ENCODE data around the gene SH3RF3.

The SH3RF3 gene

DNA sequence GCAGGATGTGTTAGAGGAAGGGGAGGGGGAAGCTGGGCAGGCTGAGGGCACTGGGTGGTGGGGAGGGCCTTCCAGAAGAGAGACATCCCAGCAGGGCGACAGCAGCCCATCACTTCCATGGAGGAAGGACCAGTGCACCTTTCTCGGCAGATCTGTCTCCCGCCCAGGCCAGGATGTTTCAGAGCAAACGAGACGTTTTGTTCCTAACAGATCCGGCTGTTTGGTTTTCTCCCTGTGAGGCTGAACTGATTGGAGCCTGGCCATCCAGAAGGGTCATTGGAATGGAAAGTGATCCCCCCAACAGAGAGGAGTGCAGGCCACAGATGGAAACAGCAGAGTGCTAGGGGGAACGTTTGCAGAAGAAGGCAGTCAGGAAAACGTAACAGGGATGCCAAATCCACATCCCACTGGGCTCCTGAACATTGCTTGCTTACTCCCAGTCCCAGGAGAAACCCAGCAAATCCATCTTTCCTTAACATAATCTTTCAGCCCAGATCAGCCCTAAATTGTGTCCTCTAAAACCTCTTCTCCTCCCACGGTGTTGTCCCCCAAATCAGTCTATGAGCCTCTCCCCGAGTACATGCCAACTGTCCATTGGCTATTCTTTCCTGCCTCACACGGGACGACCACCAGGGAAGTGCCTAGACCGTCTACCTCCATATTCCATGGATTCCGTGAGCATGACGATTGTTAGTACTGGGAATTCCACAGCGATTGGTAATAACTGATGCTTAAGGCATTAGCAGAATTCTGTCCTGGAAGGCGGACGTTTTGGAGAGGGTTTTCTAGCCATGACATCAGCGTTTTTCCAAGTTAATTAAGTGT is 357.9 kb downstream of the SH3RF3 start:
- no peak for DNase-seq

DNA sequence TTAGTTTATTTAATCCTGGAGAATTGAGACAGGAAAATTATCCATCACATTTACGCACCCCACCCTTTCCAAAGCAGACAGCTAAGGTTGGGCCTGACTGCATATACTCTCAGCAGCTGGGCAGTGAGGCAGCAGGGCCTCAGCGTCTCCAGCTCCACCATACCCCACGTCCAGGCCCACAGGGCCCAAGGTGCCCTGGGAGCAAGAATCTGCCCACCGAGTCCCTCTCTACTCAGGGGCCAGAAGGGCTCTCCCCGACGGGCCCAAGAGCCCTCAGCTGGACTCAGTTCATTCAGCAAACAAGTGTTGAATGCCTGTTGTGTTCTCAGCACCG is 358.5 kb downstream of the SH3RF3 start:
- DNase-seq: no peak

DNA sequence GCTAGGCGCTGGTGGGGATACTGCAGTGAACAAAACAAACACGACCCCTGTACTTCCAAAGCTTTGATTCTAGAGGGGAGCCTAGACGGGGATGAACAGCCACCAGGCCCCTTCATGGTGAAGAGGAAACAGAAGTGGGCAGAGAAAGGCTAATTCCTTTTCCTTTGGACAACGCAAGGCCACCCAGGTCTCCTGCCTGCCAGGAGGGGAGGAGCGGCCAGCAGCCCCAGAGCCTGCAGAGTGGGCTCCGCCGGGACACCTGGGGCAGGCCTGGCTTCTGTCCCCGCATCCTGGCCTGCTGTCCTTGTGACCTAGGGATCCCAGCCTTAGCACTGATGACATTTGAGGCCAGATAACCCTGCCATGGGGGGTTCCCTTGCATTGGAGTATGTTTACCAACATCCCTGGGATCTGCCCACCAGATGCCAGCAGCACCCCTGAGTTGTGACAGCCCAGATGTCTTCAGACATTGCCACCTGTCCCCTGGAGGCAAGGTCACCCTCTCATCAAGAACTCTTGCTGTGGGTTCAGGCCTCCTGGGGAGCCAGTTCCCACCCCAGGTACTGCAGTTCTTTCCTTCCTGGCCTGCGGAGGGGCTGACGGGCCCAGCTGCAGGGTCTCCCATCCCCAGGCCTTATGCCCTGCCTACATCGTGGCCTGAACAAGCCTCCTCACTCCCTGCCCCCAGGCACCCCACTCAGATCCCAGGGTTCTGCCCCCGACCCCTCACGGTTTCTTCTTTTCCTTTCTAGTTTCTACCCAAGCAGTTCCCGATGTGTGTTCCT is 359.1 kb downstream of the SH3RF3 start:
- DNase-seq: no peak

DNA sequence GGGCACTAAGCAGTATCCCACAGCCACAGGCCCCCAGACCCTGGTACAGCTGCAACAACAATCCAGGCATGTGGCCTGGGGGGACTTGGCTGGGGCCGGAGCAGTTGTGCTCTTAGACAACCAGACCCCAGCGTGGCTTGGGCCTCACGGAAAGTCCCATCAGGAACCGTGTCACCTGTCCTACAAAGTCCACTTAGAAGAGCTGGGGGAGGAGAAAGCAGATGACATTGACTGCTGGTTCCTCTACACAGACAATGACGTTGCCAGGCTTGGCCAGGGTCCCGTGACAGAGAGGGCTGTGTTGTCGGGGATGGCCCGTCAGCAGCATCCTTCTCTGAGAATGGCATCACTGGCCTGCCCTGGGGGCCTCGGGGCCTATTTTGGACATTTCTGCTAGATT is 360.3 kb downstream of the SH3RF3 start:
- DNase-seq: no peak

DNA sequence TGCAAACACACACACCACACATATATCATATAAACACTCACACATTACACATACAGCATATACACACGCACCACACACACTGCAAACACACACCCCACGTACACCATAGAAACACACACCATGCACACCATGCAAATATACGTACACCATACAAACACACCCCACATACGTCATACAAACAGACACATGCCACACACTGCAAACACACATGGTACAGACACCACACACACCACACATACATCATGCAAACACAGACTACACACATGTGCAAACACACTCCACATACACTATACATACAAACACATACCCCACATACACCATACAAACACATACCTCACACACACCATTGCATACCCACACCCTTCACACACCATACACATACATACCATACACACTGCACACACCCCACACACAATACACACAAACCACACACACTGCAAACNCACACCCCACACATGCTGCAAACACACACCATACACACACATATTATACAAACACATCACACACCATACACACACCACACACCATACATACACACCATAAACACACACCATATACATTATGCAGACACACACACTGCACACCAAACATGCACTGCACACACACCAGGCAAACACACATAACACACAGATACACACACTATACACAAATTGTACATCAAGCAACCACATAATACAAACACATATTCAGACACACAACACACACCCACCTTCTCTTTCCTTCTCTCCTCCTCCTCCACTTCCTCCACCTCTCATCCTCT is 364.4 kb downstream of the SH3RF3 start:
- no peak for DNase-seq

DNA sequence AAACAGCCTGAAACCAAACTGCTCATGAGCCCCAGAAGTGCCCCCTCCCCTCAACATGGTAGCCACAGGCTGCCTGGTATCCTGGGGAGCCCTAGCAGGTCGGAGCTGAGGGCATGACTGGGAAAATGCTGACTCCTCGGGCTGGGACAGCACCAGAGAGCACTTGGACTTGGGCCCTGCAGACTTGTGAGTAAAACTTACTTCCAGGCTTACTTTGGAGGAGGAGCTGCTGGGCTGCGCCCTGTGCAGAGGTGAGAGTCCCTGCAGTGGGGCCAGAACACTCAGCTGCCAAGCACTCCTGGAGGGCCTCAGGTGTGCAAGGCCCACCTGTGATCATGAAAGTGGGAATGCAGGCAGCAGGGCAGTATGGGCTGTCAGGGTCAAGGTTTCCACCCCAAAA is 365.3 kb downstream of the SH3RF3 start:
- DNase-seq: no peak

DNA sequence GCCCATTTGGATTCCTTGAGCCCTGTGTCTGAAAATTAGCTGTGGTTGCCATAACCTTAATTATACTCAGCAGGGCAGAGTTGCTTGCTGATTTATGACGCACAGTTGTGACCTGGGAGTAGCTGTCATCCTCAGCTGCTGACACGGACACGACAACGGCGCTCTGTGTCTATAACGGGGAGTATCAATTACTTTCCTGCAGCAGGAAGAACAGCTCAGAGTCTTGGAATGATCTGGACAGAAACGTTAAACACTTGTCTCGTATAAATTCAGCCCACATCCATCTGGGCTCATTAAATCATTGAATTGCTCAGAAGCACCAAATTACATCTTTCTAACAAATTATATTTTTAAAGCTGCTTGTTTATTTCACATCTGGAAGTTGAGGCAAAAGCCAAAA is 368.5 kb downstream of the SH3RF3 start:
- no peak for DNase-seq

DNA sequence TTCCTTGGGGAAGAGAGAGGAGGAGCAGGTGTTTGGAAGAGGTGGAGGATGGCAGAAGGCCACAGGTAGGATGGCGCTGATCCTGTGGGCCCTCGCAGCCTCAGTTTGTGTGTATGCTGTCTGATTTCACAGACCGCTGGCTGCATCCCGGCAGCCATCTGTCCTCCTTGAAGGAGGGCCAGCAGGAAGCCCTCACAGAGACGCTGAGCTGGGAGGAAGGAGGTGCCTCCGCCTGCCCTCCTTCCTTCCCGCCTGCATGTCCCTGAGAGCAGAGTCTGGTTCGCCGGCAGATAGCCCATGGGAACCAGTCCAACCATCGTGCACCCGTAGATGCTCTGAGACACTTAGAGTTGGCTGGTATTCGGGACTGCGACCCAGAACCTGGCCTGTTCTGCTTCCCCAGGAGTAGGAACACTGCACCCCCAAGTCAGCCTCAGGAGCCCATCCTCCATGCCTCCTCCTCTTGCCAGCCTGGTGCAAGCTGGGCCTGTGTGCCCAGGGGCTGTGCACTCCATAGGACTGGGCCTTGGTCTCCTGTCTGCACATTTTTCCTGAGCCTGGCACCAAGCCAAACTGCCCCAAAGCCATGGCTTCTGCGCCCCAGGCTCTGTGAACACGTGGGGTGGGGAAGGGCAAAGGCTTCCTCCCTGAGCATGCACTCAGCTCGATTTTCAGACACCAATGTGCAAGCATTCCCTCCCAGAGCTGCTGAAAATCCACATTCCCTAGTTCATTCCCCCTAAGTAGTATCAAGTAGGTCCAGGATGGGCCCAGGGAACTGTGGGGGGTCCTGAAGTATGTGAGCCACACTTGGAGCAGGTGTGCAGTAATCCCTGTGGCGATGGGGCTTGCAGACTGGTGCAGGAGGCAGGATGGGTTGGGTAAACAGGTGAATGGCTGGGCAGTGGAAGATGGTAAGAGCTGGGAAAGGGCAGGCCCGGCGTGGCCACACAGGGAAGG is 369.2 kb downstream of the SH3RF3 start:
- no peak for DNase-seq

DNA sequence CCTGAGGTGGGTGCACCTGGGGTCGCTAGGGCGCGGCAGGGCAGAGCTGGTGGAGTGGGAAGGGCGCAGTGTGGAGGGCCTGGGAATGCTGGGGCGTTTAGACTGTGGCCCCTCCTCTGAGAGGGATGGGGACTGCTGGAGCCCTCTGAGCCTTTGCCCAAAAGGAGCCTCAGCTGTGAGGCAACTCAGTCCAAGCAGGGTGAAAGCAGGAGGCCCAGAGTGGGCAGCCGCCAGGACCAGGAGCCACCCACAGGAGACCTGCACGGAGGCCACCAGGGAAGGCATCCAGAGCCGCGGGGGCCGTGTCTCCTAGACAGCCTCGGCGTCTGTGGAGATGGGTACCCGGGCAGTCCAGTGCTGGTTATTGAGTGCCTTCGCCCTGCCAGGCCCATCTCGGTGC is 369.9 kb downstream of the SH3RF3 start:
- DNase-seq: no peak

DNA sequence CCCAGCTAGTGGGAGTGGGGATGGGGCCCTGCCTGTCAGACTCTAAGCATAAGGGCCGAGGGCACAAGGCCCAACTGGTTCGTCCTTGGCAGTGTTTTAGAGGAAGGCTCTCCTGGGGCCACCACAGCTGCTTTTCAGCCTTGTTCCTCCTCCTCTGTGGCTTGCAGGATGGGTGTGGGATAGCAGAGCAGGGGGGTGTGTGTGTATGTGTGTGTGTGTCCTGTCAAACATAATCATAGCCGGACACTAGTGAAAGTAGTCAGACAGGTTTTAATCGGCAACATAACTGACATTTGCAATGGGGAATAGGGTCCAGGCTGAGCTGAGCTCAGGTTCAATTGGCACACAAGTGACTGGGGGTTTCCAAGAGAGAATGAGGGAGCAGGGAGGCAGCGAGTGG is 370.6 kb downstream of the SH3RF3 start:
- DNase-seq: no peak

DNA sequence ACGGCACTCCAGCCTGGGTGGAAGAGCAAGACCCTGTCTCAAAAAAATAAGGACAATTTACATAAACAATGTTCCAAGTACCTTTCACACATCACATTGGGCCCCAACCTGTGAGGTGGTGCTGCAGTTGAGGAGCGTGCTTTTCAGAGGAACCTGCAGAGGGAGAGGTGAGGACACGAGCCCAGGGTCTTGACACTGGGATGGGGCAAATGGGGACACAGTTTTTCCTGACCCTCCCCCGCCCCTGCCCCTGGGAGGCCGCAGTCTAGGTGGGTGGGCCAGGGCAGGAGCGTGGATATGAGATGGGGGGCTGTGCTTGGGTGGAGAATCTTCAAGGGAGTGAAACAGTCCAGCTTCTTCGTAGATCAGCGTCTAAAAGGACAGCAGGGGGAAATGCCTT is 371.9 kb downstream of the SH3RF3 start:
- DNase-seq: no peak

DNA sequence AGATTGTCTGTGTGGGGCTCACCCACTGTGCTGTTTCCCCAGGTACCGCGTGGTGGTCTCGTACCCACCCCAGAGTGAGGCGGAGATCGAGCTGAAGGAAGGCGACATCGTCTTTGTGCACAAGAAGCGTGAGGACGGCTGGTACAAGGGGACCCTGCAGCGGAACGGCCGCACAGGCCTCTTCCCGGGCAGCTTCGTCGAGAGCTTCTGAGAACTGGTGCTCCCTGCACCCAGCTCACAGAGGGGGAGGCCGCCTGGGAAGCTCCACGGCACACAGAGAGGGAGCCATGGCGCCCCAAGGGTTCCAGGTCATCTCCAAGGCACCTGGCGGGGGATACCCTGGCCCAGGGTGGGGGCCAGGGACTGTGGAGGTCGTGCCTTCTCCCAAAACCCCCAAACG is 372.5 kb downstream of the SH3RF3 start:
- DNase-seq: no peak

DNA sequence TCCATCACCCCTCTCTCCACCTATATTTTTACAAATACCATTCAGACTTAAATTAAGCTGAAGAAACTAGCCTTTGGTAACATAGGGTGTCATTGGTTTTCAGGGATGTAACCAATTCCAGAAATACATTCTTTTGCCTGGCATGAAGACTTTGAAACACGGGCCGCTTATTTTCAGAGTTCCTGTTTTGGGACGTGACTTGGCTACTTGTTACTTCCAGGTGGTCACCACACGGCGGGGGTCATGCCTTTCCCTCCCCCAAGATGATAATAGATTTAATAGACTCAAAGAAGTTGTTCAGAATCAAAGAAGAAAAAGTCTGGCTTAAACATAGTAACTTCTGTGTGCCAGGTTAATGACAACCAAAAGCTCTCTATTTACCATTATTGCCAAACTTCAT is 374.2 kb downstream of the SH3RF3 start:
- no peak for DNase-seq

DNA sequence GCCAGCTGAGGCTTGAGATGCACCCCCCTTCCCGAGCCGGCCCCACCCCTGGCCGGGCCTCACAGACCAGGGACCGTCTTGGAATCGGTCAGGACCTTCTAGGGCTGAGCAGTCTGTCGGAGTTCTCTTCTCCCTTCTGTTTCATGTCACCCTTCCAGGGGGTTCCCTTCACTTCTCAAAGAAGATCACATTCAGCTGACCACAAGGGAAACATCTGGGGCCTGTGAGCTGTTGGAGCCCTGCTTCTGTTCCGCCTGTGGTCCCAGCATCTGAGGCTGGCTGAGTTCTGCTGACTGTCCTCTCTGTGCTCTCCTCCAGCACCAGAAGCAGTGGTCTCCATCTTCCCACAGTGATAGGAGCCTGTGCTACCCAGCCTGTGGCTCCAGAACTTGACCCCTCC is 378.2 kb downstream of the SH3RF3 start:
- no peak for DNase-seq

DNA sequence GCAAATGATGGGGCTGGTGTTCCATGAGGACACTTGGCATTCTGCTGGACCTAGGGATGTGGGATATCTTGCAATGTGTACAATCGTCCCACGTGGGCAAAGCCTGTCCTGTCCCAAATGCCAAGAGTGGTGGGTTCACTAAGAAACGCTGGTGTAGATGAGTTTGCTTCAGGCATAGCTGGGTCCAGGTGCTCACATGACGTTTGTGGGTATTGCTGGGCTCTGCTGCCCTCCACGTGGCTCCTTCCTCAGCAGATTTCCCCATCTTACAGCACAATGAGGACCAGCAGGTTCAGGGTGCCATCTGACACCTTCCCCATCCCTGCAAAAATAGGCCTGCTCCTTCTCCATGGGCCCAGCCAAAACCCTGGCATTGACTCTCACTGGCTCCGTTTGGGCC is 378.8 kb downstream of the SH3RF3 start:
- DNase-seq: no peak

DNA sequence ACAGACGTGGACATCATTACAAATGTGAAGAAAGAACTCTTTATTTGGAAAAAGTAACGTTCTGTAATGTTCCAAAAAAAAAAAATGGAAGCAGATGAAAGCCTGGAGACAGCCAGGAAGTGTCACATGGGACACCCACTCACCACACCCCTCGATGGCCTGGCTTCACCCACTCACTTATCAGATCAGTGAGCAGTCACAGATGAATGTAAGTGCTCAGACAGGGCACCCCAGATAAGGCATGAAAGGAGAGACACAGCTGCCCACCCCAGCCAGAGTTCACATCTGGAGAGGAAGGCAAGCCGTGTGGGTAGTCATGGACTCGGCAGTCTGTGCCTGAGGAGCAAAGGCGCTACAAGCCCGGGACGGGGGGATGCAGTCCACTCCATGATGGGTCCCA is 379.6 kb downstream of the SH3RF3 start:
- no peak for DNase-seq

DNA sequence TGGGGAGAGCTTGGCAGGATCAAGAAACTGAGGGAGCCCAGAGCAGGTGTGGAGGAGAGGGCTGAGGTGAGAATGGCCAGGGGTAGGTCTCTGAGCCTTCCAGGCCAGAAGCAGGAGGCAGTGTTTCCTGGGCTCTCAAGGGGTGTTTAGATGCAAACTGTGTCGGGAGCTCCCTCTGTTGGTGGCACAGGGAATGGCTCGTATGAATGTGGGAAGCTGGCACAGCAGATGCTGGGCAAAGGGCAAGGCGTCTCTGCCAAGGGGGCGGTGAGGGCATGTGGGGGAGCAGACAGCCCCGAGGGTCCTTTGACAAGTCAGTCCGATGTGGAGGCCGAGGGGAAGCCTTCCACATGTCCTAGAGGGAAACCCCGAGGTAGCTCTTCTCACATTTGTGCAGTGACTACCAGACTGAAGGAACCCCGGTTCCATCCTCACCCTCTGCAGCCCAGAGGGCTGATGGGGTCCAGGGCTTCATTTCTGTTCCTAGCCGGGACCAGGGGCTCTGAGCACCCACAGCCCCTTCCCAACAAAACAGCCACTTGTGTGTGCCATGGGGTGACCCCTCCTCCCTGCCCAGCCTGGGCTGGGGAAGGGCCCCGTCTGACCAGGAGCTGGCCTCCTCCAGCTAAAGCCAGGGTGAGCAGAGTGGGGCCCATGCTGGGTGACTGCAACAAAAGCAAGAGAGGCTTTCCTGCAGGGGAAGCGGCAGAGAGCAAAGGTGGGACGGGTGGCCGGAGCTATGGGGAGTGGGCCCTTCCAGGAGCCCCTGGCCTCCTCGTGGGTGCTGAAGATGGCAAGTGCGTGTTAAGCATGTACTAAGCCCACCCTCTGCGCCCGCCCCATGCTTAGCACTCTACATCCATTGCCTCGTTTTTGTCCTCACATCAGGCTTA is 381.4 kb downstream of the SH3RF3 start:
- peak; percentile 71 for DNase-seq

DNA sequence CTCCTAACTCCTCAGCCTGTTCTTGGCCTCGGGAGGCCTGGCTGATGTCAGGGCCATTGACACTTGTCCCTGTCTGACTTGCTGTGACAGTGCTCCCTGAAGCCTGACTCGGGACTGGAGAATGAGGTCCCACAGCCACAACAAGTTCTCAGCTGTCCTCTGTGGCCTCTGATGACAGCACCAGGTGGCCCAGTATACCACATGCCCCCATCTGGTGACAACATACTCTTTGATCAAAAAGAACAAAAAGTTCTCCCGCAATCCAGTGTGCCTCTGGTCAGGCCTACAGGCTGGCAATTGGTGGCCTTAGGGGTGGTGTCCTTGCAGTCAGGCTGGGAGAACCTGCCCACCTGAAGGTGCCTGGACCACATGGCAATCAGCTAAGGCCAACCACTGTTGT is 382.2 kb downstream of the SH3RF3 start:
- DNase-seq: no peak

DNA sequence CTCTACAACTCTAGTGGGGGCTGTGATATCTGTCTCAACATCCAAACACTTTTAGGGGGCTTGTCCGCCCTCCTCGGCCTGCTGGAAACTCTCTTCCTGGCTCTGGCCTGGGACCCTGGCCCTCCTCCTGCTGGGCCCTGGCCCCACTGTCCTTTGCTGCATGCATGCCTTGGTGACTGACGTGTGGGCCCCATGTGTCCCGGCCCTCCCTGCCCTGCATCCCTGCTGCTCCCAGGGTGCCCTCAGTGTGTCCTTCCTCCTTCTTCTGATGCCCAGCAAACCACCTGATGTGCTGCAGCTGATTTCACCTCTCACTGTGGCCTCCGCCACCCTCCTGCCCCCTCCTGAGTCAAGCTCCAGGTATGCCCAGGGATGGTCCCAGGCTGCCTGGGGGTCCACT is 383.1 kb downstream of the SH3RF3 start:
- no peak for DNase-seq

DNA sequence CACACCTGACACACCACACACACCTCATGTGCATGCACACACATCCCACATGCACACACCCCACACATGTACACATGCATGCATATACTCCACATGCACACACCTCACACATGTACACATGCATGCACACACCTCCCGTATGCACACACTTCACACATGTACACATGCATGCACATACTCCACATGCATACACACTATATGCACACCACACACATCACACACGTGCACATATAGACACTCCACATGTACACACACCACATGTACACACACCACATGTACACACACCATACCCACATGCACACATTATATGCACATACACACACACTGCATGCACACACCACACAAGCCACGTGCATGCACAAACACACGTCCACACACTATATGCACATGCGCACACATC is 384.2 kb downstream of the SH3RF3 start:
- DNase-seq: no peak

DNA sequence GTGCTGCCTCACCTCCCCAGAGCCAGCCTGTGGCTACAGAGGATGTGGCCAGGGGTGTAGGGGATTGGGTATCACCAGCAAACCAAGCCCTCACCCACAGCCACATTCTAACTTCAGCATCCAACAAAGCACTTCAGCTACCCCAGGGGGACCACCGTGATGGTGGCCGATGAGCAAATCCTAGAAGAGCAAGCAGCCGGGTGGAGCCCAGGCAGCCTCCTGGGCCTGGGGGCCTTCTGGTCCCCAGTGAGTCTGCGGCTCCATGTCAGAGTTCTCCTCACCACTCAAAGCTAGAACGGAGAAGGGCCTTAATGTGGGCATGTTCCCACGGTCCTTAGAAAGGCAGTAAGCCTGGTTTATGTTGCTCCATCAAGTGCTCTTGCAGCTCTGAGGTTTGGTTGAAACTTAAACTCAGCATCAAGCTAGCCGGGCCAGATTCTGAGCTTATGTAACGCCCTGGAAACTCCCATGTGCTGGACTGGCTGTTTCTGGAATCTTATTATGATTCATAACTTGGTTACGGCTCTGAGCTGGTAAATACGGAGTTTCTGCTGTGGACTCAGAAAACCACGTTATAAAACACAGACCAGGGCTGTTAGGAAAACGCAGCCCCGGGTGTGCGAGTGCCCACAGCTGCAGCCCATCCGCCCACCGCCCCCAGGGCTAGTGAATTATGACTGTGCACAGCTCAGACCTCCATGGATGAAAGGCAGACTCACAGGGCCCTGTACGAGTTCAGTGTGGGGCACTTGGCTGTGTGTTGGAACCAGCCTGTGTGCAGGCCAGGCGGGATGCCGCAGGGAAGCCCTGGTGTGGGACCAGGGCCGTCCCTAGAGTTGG is 385.0 kb downstream of the SH3RF3 start:
- DNase-seq: no peak
